GM06990 (cell line): ENCODE results near the gene FABP3.
A peak's percentile ranks its signal among the peaks of the same experiment; 100 is the strongest.

Experiments
- DNase-seq: peaks from one replicate; pipeline ENCODE4 v3.0.0-alpha.2; 2011; ENCODE audit not compliant: insufficient read length; ENCODE audit errors: extremely low read depth
- H3K27me3 ChIP-seq: replicated peaks from 2 replicates; pipeline ENCODE4 v1.6.0; 2011; ENCODE audit warnings: low read length; ENCODE audit not compliant: control insufficient read depth, insufficient read depth
- H3K36me3 ChIP-seq: 2 replicates; pipeline ENCODE4 v1.5.1; 2011; ENCODE audit warnings: low read length; ENCODE audit not compliant: control insufficient read depth, insufficient read depth
- H3K4me3 ChIP-seq: replicated peaks from 2 replicates; pipeline ENCODE4 v1.5.1; 2011; ENCODE audit warnings: low read depth, mild to moderate bottlenecking, control low read depth, low read length
- CTCF ChIP-seq: IDR thresholded peaks from 2 replicates; pipeline ENCODE4 v1.5.1; 2011; ENCODE audit warnings: low read length, control low read depth, mild to moderate bottlenecking, inconsistent platforms; ENCODE audit not compliant: insufficient read depth, poor library complexity, severe bottlenecking

Gene FABP3

GRCh38 chr1:31373056-31373896 is at the start of gene FABP3:
Gene FABP3 (minus strand): TSS chr1:31373076. CDS start chr1:31373014, 62 bp downstream.
- peak within 1 kb of the TSS; percentile 24; the same call in 1 of the 2 replicates for H3K4me3 ChIP-seq
- no peak for TF ChIP-seq CTCF
- no peaks in the 10 kb centered on the region; the same call in 1 of the 2 replicates for H3K27me3 ChIP-seq
- H3K36me3 ChIP-seq: no peaks in the 10 kb centered on the region
- DNase-seq: peak; percentile 24

- Histone ChIP-seq H3K36me3 (no peaks in the 10 kb centered on the region), H3K27me3 (no peaks in the 10 kb centered on the region; the same call in 1 of the 2 replicates), H3K4me3 (no peak overlapping the region)
- DNase-seq: no peak
- peak; percentile 65 for TF ChIP-seq CTCF
Observed at GRCh38 chr1:31421371-31422040, 48.6 kb upstream of the FABP3 start.

- H3K27me3 ChIP-seq: no peaks in the 10 kb centered on the region; the same call in 1 of the 2 replicates
- TF ChIP-seq CTCF: no peak
- no peak overlapping the region for H3K4me3 ChIP-seq
- H3K36me3 ChIP-seq: no peaks in the 10 kb centered on the region
- no peak for DNase-seq
Observed at GRCh38 chr1:31420716-31421115, 47.8 kb upstream of the FABP3 start.

- Histone ChIP-seq H3K27me3 (no peaks in the 10 kb centered on the region; the same call in 1 of the 2 replicates), H3K36me3 (no peaks in the 10 kb centered on the region), H3K4me3 (no peak overlapping the region)
- no peak for DNase-seq
- no peak for TF ChIP-seq CTCF
Observed at GRCh38 chr1:31418626-31419323, 45.9 kb upstream of the FABP3 start.

GRCh38 chr1:31417148-31417547 is 44.3 kb upstream of the FABP3 start:
- H3K27me3 ChIP-seq: no peaks in the 10 kb centered on the region; the same call in 1 of the 2 replicates
- no peak for TF ChIP-seq CTCF
- H3K4me3 ChIP-seq: no peak overlapping the region

More at GRCh38 chr1:31417148-31417547, 44.3 kb upstream of the FABP3 start:
- H3K36me3 ChIP-seq: no peaks in the 10 kb centered on the region
- no peak for DNase-seq
